Mesenchymal stem cell (in vitro differentiated cells and primary cell): ENCODE measurements around the gene FMN2.
A peak's percentile ranks its signal among the peaks of the same experiment; 100 is the strongest.

Experiments
- DNase-seq: peaks from one replicate; pipeline ENCODE4 v3.0.0-alpha.2; 2013
- H2AFZ ChIP-seq: one replicate; pipeline ENCODE4 v1.6.1; 2013; ENCODE audit warnings: low read depth, mild to moderate bottlenecking, control low read depth, inconsistent platforms, low read length, moderate library complexity
- H2AK5ac ChIP-seq: 2 replicates; pipeline ENCODE4 v1.6.1; 2013; ENCODE audit warnings: low read length, moderate library complexity, mild to moderate bottlenecking, inconsistent platforms; ENCODE audit not compliant: severe bottlenecking
- H2BK120ac ChIP-seq: one replicate; pipeline ENCODE4 v1.6.1; 2013; ENCODE audit warnings: low read depth, mild to moderate bottlenecking, inconsistent platforms, low read length, moderate library complexity
- H2BK12ac ChIP-seq, 2 experiments: one replicate each; pipeline ENCODE4 v1.6.1; 2013; ENCODE audit warnings: inconsistent platforms in 2 of 2, low read length in 2 of 2, mild to moderate bottlenecking in 2 of 2, moderate library complexity in 2 of 2, control low read depth in 1 of 2
- H2BK15ac ChIP-seq: one replicate; pipeline ENCODE4 v1.6.1; 2013; ENCODE audit warnings: mild to moderate bottlenecking, low read depth, inconsistent platforms; ENCODE audit not compliant: poor library complexity, severe bottlenecking
- H2BK5ac ChIP-seq: 2 replicates; pipeline ENCODE4 v1.6.1; 2013; ENCODE audit warnings: low read depth, mild to moderate bottlenecking, low read length, control low read depth, inconsistent platforms; ENCODE audit not compliant: poor library complexity, severe bottlenecking
- H3K14ac ChIP-seq, 2 experiments: one replicate each; pipeline ENCODE4 v1.6.1; 2013; ENCODE audit warnings: inconsistent platforms in 2 of 2, low read length in 2 of 2, control low read depth in 1 of 2, mild to moderate bottlenecking in 1 of 2, moderate library complexity in 1 of 2
- H3K18ac ChIP-seq, 2 experiments: one replicate each; pipeline ENCODE4 v1.6.1; 2013; ENCODE audit warnings: inconsistent platforms in 2 of 2, low read length in 2 of 2, control low read depth in 1 of 2, low read depth in 1 of 2, mild to moderate bottlenecking in 1 of 2
- H3K23ac ChIP-seq, 2 experiments: one replicate each; pipeline ENCODE4 v1.6.1; 2013; ENCODE audit warnings: inconsistent platforms in 2 of 2, low read length in 2 of 2, mild to moderate bottlenecking in 2 of 2, moderate library complexity in 2 of 2, control low read depth in 1 of 2
- H3K27ac ChIP-seq: 2 replicates; pipeline ENCODE4 v1.5.1; 2013; ENCODE audit warnings: mild to moderate bottlenecking, moderate library complexity, low read length, control low read depth, inconsistent platforms; ENCODE audit not compliant: poor library complexity, severe bottlenecking
- H3K27me3 ChIP-seq, 2 experiments: 2 replicates each; pipeline versions ENCODE4 v1.6.1 to v1.7.0; 2013; ENCODE audit warnings: low read length in 2 of 2, mild to moderate bottlenecking in 2 of 2, moderate library complexity in 2 of 2, control low read depth in 1 of 2, inconsistent platforms in 1 of 2; ENCODE audit not compliant: control insufficient read depth in 1 of 2, insufficient read depth in 1 of 2
- H3K36me3 ChIP-seq, 2 experiments: 2 replicates each; pipeline versions ENCODE4 v1.6.1 to v1.7.0; 2013; ENCODE audit warnings: low read length in 2 of 2, control low read depth in 1 of 2, inconsistent platforms in 1 of 2, low read depth in 1 of 2, mild to moderate bottlenecking in 1 of 2; ENCODE audit not compliant: insufficient read depth in 2 of 2, control insufficient read depth in 1 of 2
- H3K4ac ChIP-seq, 2 experiments: one replicate each; pipeline ENCODE4 v1.6.1; 2013; ENCODE audit warnings: inconsistent platforms in 2 of 2, low read length in 2 of 2, mild to moderate bottlenecking in 2 of 2, moderate library complexity in 2 of 2, control low read depth in 1 of 2, low read depth in 1 of 2
- H3K4me1 ChIP-seq: 2 replicates; pipeline ENCODE4 v1.6.1; 2013; ENCODE audit warnings: low read depth, low read length, control low read depth; ENCODE audit not compliant: control insufficient read depth, insufficient read depth
- H3K4me2 ChIP-seq: 2 replicates; pipeline ENCODE4 v1.6.1; 2013; ENCODE audit warnings: low read length, mild to moderate bottlenecking, inconsistent platforms; ENCODE audit not compliant: poor library complexity, severe bottlenecking
- H3K4me3 ChIP-seq, 2 experiments: 2 replicates each; pipeline versions ENCODE4 v1.5.1 to v1.7.0; 2013; ENCODE audit warnings: low read length in 2 of 2, mild to moderate bottlenecking in 2 of 2, control low read depth in 1 of 2, low read depth in 1 of 2; ENCODE audit not compliant: insufficient read depth in 1 of 2
- H3K79me1 ChIP-seq: replicated peaks from 2 replicates; pipeline ENCODE4 v1.6.1; 2013; ENCODE audit warnings: mild to moderate bottlenecking, control low read depth, low read length, inconsistent platforms; ENCODE audit not compliant: poor library complexity, severe bottlenecking
- H3K9ac ChIP-seq: 2 replicates; pipeline ENCODE4 v1.7.0; 2013; ENCODE audit warnings: mild to moderate bottlenecking, low read length, moderate library complexity
- H3K9me3 ChIP-seq: 2 replicates; pipeline ENCODE4 v1.7.0; 2013; ENCODE audit warnings: mild to moderate bottlenecking, low read length; ENCODE audit not compliant: control insufficient read depth
- H4K8ac ChIP-seq: one replicate; pipeline ENCODE4 v1.6.1; 2013; ENCODE audit warnings: inconsistent platforms, mild to moderate bottlenecking, low read length, moderate library complexity
- H4K91ac ChIP-seq: one replicate; pipeline ENCODE4 v1.6.1; 2013; ENCODE audit warnings: mild to moderate bottlenecking, low read length, inconsistent platforms
- WGBS: methylation state at CpG from one replicate; pipeline ENCODE4 v1.1.7; 2013; ENCODE audit warnings: mixed read lengths; 5-methylcytosine and 5-hydroxymethylcytosine counted together

FMN2 gene

DNA sequence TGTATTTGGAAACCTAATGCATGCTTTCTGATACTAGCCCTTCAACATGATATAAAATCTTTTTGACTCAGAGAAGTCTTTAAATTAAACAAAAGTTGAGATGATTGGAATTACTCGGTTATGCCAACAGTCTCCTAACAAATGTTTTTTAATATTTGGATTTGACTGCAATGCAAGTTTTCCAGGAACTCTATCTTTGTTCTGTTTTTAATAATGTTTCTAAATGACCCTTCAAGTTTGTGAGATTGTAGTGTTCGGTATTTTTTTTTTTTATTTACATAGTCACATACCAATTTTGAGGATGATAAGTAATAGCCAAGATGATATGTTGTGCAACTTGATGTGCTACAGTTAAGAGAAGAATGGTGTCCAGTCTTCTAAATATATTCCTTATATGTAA is 258.0 kb downstream of the FMN2 start:
- Histone ChIP-seq H2AFZ (no peak overlapping the region), H3K4me1 (peaks cover 3% of the 10 kb centered on the region), H3K4me2 (no peak overlapping the region), H2AK5ac (no peak overlapping the region), H4K91ac (no peak overlapping the region), H2BK120ac (no peak overlapping the region), H3K9me3 (no peaks in the 10 kb centered on the region), H3K4ac (no peak overlapping the region), H3K23ac (no peak overlapping the region), H3K14ac (no peak overlapping the region), H2BK12ac (no peak overlapping the region), H2BK5ac (no peak overlapping the region), H3K79me1 (no peaks in the 10 kb centered on the region), H3K4me3 (no peak overlapping the region), H2BK15ac (no peak overlapping the region), H3K27ac (no peak overlapping the region), H3K9ac (no peak overlapping the region), H3K18ac (no peak overlapping the region), H4K8ac (no peak overlapping the region), H3K27me3 (no peaks in the 10 kb centered on the region), H3K36me3 (peaks cover 0 to 7% of the 10 kb centered on the region in 2 experiments)
- WGBS = no CpG with 5 or more reads among the region's 2 CpGs
- DNase-seq = no peak

DNA sequence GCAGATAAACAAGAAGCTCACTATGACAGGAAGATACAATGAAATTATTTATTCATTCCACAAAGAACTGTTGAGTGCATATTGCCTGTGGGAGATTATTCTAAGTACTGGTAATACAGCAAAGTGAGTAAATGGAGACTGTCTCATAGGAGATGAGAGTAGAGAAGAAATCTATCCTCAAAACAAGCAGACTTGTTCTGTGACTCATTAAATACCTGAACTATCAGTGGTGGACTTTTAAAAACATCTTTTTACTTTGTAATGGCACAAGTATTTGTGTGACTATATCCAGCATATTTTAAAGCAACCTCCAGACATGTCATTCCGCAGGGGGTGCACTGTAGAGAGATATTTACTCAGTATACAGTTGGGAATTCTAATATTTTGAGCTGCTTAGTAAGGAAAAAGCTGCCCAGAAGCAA is 259.2 kb downstream of the FMN2 start:
- Histone ChIP-seq H3K23ac (no peak overlapping the region), H2BK5ac (no peak overlapping the region), H3K4me2 (no peak overlapping the region), H2BK15ac (no peak overlapping the region), H3K4me1 (peaks cover 3% of the 10 kb centered on the region), H2AK5ac (peak overlapping the region; percentile 75), H3K9me3 (no peaks in the 10 kb centered on the region), H3K4ac (no peak overlapping the region), H4K8ac (no peak overlapping the region), H3K36me3 (peaks cover 0 to 7% of the 10 kb centered on the region in 2 experiments), H2BK12ac (no peak overlapping the region), H3K14ac (no peak overlapping the region), H3K27ac (peak overlapping the region; percentile 88), H3K79me1 (no peaks in the 10 kb centered on the region), H3K4me3 (no peak overlapping the region), H2BK120ac (no peak overlapping the region), H3K27me3 (no peaks in the 10 kb centered on the region), H3K9ac (no peak overlapping the region), H2AFZ (no peak overlapping the region), H3K18ac (no peak overlapping the region), H4K91ac (no peak overlapping the region)
- peak; percentile 57 for DNase-seq
- WGBS = 43% methylated on average over 1 of the region's 1 CpG

- Histone ChIP-seq H2BK5ac (no peak overlapping the region), H3K36me3 (peaks cover 0 to 7% of the 10 kb centered on the region in 2 experiments), H2AFZ (no peak overlapping the region), H2BK15ac (no peak overlapping the region), H2BK120ac (no peak overlapping the region), H3K4me2 (no peak overlapping the region), H3K9me3 (no peaks in the 10 kb centered on the region), H3K4ac (no peak overlapping the region), H3K9ac (no peak overlapping the region), H3K14ac (no peak overlapping the region), H4K8ac (no peak overlapping the region), H3K27me3 (no peaks in the 10 kb centered on the region), H4K91ac (no peak overlapping the region), H3K4me3 (no peak overlapping the region), H3K79me1 (no peaks in the 10 kb centered on the region), H3K23ac (no peak overlapping the region), H3K18ac (no peak overlapping the region), H3K27ac (peak overlapping the region; percentile 17), H3K4me1 (peaks cover 3% of the 10 kb centered on the region), H2AK5ac (no peak overlapping the region), H2BK12ac (no peak overlapping the region)
- no peak for DNase-seq
- WGBS = 80% methylated on average over 1 of the region's 1 CpG
Measured at GRCh38 chr1:240351690-240352089, 260.0 kb downstream of the FMN2 start.

- Histone ChIP-seq H3K4me3 (no peak overlapping the region), H3K14ac (no peak overlapping the region), H3K4me2 (no peak overlapping the region), H2AFZ (no peak overlapping the region), H3K9ac (no peak overlapping the region), H2BK5ac (no peak overlapping the region), H3K9me3 (no peaks in the 10 kb centered on the region), H2BK120ac (no peak overlapping the region), H4K91ac (no peak overlapping the region), H3K4me1 (peaks cover 3% of the 10 kb centered on the region), H3K18ac (peak overlapping the region in 1 of 2 experiments; percentile 68), H3K23ac (no peak overlapping the region), H3K79me1 (no peaks in the 10 kb centered on the region), H3K4ac (no peak overlapping the region), H3K27ac (peak overlapping the region; percentile 59), H3K36me3 (peaks cover 0 to 3% of the 10 kb centered on the region in 2 experiments), H2AK5ac (peak overlapping the region; percentile 38), H2BK15ac (no peak overlapping the region), H2BK12ac (no peak overlapping the region), H3K27me3 (no peaks in the 10 kb centered on the region), H4K8ac (no peak overlapping the region)
- DNase-seq = peak; percentile 92
- 25% methylated on average over 5 of the region's 5 CpGs for WGBS
Measured at GRCh38 chr1:240352769-240353168, 261.1 kb downstream of the FMN2 start.
